Thyroid gland (tissue), 4 donors: ENCODE measurements around the gene ZBBX. TPM values are rescaled to one million over a fixed set of nuclear protein-coding genes. Genes with fewer than 3 reads are reported as not detected.

ENCODE experiments used
- DNase-seq, 2 donors: peaks; one replicate each; pipeline ENCODE4 v3.0.0-alpha.2; 2019
- H3K27ac ChIP-seq, 3 donors: fragments of 200-600 bp; sonication (generic); 1 replicate in 2 of 3; 2 replicates in 1 of 3; pipeline ENCODE4 v1.5.1; 2016 to 2019; ENCODE audit warnings: mild to moderate bottlenecking in 1 of 3, moderate library complexity in 1 of 3
- H3K27me3 ChIP-seq: fragments of 200-600 bp; sonication (generic); one replicate; pipeline ENCODE4 v1.5.1; 2019
- H3K36me3 ChIP-seq, 2 donors: fragments of 200-600 bp; sonication (generic); one replicate each; pipeline ENCODE4 v1.5.1; 2016 to 2019
- H3K4me1 ChIP-seq, 2 donors: fragments of 200-600 bp; sonication (generic); one replicate each; pipeline ENCODE4 v1.5.1; 2017 to 2019
- H3K4me3 ChIP-seq, 3 donors: fragments of 200-600 bp; sonication (generic); replicated peaks in 1 of 3; 1 replicate in 2 of 3; 2 replicates in 1 of 3; pipeline ENCODE4 v1.5.1; 2016; ENCODE audit warnings: mild to moderate bottlenecking in 1 of 3
- H3K9me3 ChIP-seq: fragments of 200-600 bp; sonication (generic); one replicate; pipeline ENCODE4 v1.5.1; 2017
- POLR2A ChIP-seq, 2 donors: fragments of 450-650 bp; IDR thresholded peaks; one replicate each; pipeline ENCODE4 v1.6.1; 2017; ENCODE audit warnings: antibody characterized with exemption in 2 of 2, mild to moderate bottlenecking in 2 of 2, moderate library complexity in 1 of 2
- WGBS, 2 donors: methylation state at CpG; one replicate each; pipeline ENCODE4 v1.1.5; 2017; 5-methylcytosine and 5-hydroxymethylcytosine counted together
- intact Hi-C: fragments of 100-400 bp; cut with DNase I; formaldehyde crosslinking; loops from one replicate; pipeline ENCODE4 v1.15.1; 2023
- total RNA-seq, 4 donors: library from RNA; depleted of rRNA; stranded (reverse); fragments of >200 nt; gene quantifications; one replicate each; pipeline ENCODE4 v1.2.3, GENCODE V29; 2016
- TF ChIP-seq, protein P1 (sequence below), 6 experiments: fragments of 200-600 bp in 3 of 6; fragments of 450-650 bp in 3 of 6; sonication (generic) in 3 of 6; IDR thresholded peaks; one replicate each; pipeline ENCODE4 v1.5.1; 2016 to 2019; ENCODE audit warnings: antibody characterized with exemption in 6 of 6, mild to moderate bottlenecking in 2 of 6, inconsistent platforms in 1 of 6, moderate library complexity in 1 of 6

Gene ZBBX
- total RNA-seq, 4 donors from 2014 or later, result not detected

DNA sequence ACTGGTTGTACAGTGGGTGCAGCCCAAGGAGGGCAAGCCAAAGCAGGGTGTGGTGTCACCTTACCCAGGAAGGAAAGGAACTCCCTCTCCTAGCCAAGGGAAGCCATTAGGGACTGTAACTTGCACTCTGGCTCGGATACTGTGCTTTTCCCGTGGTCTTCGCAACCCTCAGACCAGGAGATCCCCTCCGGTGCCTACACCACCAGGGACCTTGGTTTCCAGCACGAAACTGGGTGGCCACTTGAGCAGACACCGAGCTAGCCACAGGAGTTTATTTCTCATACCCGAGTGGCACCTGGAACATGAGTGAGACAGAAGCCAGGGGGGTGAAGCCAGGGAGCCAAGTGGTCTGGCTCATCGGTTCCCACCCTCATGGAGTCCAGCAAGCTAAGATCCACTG is 90.7 kb downstream of the ZBBX start:
- H3K4me1 ChIP-seq, result no peaks in the 10 kb centered on the region

DNA sequence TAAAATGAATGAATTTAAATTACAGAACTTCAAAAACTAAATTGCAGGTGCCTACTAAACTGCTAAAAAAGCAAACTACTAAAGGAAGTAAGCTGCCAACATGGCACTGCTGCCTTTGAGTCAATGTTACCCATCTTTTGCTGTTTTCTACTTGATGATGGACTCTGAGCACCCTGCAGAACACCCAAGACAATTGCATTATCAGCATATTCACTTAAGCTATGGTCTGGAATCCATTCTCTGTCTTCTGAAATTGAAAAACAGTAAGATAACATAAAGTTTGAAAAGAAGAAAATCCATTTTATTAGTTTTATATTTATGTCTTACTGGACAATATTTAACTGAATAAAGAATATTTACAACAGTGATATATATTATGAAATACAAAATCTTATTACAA is 91.4 kb downstream of the ZBBX start:
- Histone ChIP-seq H3K4me1 (no peaks in the 10 kb centered on the region), H3K36me3 (no peaks in the 10 kb centered on the region), H3K9me3 (no peaks in the 10 kb centered on the region), H3K4me3 (no peak overlapping the region), H3K27me3 (no peaks in the 10 kb centered on the region), H3K27ac (no peak overlapping the region)
- TF ChIP-seq, protein P1, sequence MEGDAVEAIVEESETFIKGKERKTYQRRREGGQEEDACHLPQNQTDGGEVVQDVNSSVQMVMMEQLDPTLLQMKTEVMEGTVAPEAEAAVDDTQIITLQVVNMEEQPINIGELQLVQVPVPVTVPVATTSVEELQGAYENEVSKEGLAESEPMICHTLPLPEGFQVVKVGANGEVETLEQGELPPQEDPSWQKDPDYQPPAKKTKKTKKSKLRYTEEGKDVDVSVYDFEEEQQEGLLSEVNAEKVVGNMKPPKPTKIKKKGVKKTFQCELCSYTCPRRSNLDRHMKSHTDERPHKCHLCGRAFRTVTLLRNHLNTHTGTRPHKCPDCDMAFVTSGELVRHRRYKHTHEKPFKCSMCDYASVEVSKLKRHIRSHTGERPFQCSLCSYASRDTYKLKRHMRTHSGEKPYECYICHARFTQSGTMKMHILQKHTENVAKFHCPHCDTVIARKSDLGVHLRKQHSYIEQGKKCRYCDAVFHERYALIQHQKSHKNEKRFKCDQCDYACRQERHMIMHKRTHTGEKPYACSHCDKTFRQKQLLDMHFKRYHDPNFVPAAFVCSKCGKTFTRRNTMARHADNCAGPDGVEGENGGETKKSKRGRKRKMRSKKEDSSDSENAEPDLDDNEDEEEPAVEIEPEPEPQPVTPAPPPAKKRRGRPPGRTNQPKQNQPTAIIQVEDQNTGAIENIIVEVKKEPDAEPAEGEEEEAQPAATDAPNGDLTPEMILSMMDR (IDR thresholded peaks at IDR 0.05), result no peak
- no peak for TF ChIP-seq POLR2A (IDR thresholded peaks at IDR 0.05)
- no peak for DNase-seq
- intact Hi-C loops, result no loop called here

More for the DNA sequence above, 90.7 kb downstream of the ZBBX start:
- 76 to 79% methylated on average over 2 to 8 of the region's 8 CpGs for WGBS, 2 donors
- no peak for TF ChIP-seq POLR2A (IDR thresholded peaks at IDR 0.05)
- TF ChIP-seq, protein P1 (IDR thresholded peaks at IDR 0.05), result no peak
- Histone ChIP-seq H3K36me3 (no peaks in the 10 kb centered on the region), H3K27ac (no peak overlapping the region), H3K27me3 (no peaks in the 10 kb centered on the region), H3K9me3 (no peaks in the 10 kb centered on the region), H3K4me3 (no peak overlapping the region)
- intact Hi-C loops, result no loop called here
- DNase-seq, result no peak

GRCh38 chr3:167287308-167287707 is 92.8 kb downstream of the ZBBX start:
- intact Hi-C loops, result no loop called here
- no peaks in the 10 kb centered on the region for H3K27me3 ChIP-seq
- TF ChIP-seq POLR2A (IDR thresholded peaks at IDR 0.05), result no peak
- TF ChIP-seq, protein P1 (IDR thresholded peaks at IDR 0.05), result no peak
- no peaks in the 10 kb centered on the region for H3K36me3 ChIP-seq
- no peak overlapping the region for H3K4me3 ChIP-seq
- WGBS, 2 donors, result 66 to 69% methylated on average over 3 of the region's 3 CpGs
- DNase-seq, result no peak
- no peak overlapping the region for H3K27ac ChIP-seq
- H3K9me3 ChIP-seq, result no peaks in the 10 kb centered on the region
- no peaks in the 10 kb centered on the region for H3K4me1 ChIP-seq

GRCh38 chr3:167274141-167274874 is 105.8 kb downstream of the ZBBX start:
- 85 to 90% methylated on average over 7 of the region's 7 CpGs for WGBS, 2 donors

DNA sequence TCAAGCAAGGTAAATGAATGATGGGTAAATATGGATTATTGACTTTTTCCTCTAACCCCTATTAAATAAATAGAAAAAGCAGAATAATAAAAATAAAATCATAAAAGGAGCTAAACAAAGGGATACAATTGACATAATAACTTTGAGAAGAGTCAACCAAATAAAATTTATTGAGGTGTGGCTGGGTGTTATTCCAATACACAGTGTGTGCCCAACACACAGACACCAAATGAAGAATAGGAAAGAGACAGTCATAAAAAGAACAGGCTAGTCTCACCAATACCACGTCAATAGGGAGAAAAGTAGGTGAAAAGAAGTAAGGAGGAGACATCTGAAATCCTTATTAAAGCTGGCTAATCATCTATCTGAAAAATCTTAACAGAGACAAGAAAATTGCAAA is 127.1 kb downstream of the ZBBX start:
- Histone ChIP-seq H3K27ac (no peak overlapping the region), H3K27me3 (no peaks in the 10 kb centered on the region), H3K36me3 (no peaks in the 10 kb centered on the region), H3K4me1 (no peaks in the 10 kb centered on the region), H3K4me3 (no peak overlapping the region), H3K9me3 (no peaks in the 10 kb centered on the region)
- WGBS, 2 donors, result 57 to 60% methylated on average over 1 of the region's 1 CpG
- no peak for DNase-seq
- TF ChIP-seq, protein P1 (IDR thresholded peaks at IDR 0.05), result no peak
- no peak for TF ChIP-seq POLR2A (IDR thresholded peaks at IDR 0.05)
- intact Hi-C loops, result no loop called here

More at GRCh38 chr3:167274141-167274874, 105.8 kb downstream of the ZBBX start:
- H3K4me1 ChIP-seq, result no peaks in the 10 kb centered on the region
- intact Hi-C loops, result no loop called here
- no peak overlapping the region for H3K4me3 ChIP-seq
- H3K9me3 ChIP-seq, result no peaks in the 10 kb centered on the region
- no peak overlapping the region for H3K27ac ChIP-seq
- H3K27me3 ChIP-seq, result no peaks in the 10 kb centered on the region
- TF ChIP-seq, protein P1 (IDR thresholded peaks at IDR 0.05), result no peak
- TF ChIP-seq POLR2A (IDR thresholded peaks at IDR 0.05), result no peak
- H3K36me3 ChIP-seq, result no peaks in the 10 kb centered on the region
- no peak for DNase-seq
